Activated naive CD8-positive, alpha-beta T cell treated with anti-CD3 and anti-CD28 coated beads, Interleukin-2, amount 10 ng/mL, durations not matched to agents 7 days and 5 days (primary cell): Measurements from ENCODE around the gene PCDHA10. TPM values are rescaled to one million over a fixed set of nuclear protein-coding genes. Genes with fewer than 3 reads are reported as not detected.

Source experiments
- ATAC-seq: fragments of 150-1000 bp; cut with Tn5 transposase; one replicate; pipeline ENCODE4 v1.10.0; 2021; ENCODE audit warnings: low read depth, moderate library complexity
- POLR2A ChIA-PET: fragments of 350-600 bp; sonication (Branson Sonifier 250); formaldehyde crosslinking; loops from one replicate; lab custom pipeline; 2021; ENCODE audit warnings: antibody characterized with exemption; lab: Charles Lee
- DNase-seq: peaks from one replicate; pipeline ENCODE4 v3.0.0; 2021
- H3K27ac Mint-ChIP-seq: one replicate; pipeline ENCODE4 v1.8.0; 2022; ENCODE audit warnings: mild to moderate bottlenecking, mixed read lengths
- H3K27me3 Mint-ChIP-seq: one replicate; pipeline ENCODE4 v1.8.0; 2022; ENCODE audit warnings: mild to moderate bottlenecking, moderate library complexity, mixed read lengths
- H3K36me3 Mint-ChIP-seq: one replicate; pipeline ENCODE4 v1.8.0; 2021; ENCODE audit warnings: mild to moderate bottlenecking, mixed read lengths
- H3K4me1 Mint-ChIP-seq: one replicate; pipeline ENCODE4 v1.8.0; 2021; ENCODE audit warnings: mixed read lengths
- H3K4me3 Mint-ChIP-seq: one replicate; pipeline ENCODE4 v1.8.0; 2022; ENCODE audit warnings: mild to moderate bottlenecking, moderate library complexity, mixed read lengths
- H3K9me3 Mint-ChIP-seq: one replicate; pipeline ENCODE4 v1.8.0; 2021; ENCODE audit warnings: mixed read lengths
- total RNA-seq, 2 experiments: library from RNA; stranded (reverse); gene quantifications; one replicate each; pipeline ENCODE4 v1.2.3, GENCODE V29; 2021

The PCDHA10 gene
- total RNA-seq, 2 experiments from 2014 or later, result not detected

DNA sequence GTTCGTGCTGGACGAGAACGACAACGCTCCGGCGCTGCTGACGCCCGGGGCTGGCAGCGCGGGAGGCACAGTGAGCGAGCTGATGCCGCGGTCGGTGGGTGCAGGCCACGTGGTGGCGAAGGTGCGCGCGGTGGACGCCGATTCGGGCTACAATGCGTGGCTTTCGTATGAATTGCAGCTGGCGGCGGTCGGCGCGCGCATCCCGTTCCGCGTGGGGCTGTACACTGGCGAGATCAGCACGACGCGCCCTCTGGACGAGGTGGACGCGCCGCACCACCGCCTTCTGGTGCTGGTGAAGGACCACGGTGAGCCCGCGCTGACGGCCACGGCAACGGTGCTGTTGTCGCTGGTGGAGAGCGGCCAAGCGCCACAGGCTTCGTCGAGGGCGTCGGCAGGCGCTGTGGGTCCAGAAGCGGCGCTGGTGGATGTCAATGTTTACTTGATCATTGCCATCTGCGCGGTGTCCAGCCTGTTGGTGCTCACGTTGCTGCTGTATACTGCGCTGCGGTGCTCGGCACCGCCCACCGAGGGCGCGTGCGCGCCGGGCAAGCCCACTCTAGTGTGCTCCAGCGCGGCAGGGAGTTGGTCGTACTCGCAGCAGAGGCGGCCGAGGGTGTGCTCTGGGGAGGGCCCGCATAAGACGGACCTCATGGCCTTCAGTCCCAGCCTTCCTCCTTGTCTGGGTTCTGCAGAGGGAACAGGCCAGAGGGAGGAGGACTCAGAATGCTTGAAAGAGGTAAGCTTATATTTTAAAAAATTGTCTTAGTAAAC lies 28.4 kb downstream of the PCDHA10 start:
- Mint-ChIP-seq H3K4me1 (peaks cover 2% of the 10 kb centered on the region), H3K4me3 (no peak overlapping the region), H3K36me3 (no peaks in the 10 kb centered on the region)

DNA sequence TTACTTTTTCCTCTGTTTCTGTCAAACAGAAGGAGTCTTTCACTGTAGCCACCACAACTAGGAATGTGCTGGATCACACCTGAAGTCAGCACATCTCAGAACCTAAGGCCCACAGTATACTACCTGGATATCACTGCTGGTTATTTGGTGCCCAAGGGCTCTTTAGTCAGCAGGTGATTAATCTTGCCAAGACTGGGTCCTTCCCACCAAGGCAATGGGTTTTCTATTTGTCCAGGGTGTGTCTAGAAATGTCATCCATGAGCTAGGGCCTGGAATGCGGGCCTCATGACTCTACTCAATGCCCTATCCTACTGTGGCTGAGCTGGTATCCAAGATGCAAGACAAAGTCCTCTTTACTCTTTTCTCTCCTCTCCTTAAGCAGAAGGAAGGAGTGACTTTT lies 60.6 kb downstream of the PCDHA10 start:
- ATAC-seq, result no peak
- Mint-ChIP-seq H3K27ac (no peak overlapping the region), H3K9me3 (peaks cover 2% of the 10 kb centered on the region), H3K36me3 (no peaks in the 10 kb centered on the region), H3K4me3 (no peak overlapping the region), H3K27me3 (no peaks in the 10 kb centered on the region), H3K4me1 (no peaks in the 10 kb centered on the region)
- DNase-seq, result no peak
- POLR2A ChIA-PET, result no interaction called here

More for the DNA sequence above, 28.4 kb downstream of the PCDHA10 start:
- Mint-ChIP-seq H3K27me3 (peaks cover 2% of the 10 kb centered on the region), H3K9me3 (peaks cover 14% of the 10 kb centered on the region), H3K27ac (no peak overlapping the region)
- ATAC-seq (no peak), DNase-seq (no peak)
- POLR2A ChIA-PET, result no interaction called here

Other genes with a start within 250 kb of the PCDHA10 start
- gene CD14, start 222.7 kb upstream of the PCDHA10 start, total RNA-seq, result 1 to 10 TPM; 3.5 to 4.1 TPM
- gene TMCO6, start 216.4 kb upstream of the PCDHA10 start, total RNA-seq, result 10 to 100 TPM; 39.2 to 43.7 TPM
- gene NDUFA2, start 208.3 kb upstream of the PCDHA10 start, total RNA-seq, result 10 to 100 TPM; 65.9 to 66.6 TPM
- gene IK, start 208.1 kb upstream of the PCDHA10 start, total RNA-seq, result 100 to 1,000 TPM; 135 to 140 TPM
- gene WDR55, start 191.0 kb upstream of the PCDHA10 start, total RNA-seq, result 10 to 100 TPM; 41.8 to 45.4 TPM
- 1 to 10 TPM; 3.1 to 3.4 TPM for gene DND1, start 182.3 kb upstream of the PCDHA10 start, total RNA-seq
- gene HARS1, start 164.5 kb upstream of the PCDHA10 start, total RNA-seq, result 10 to 100 TPM; 77.3 to 81.5 TPM
- 10 to 100 TPM; 38.7 to 41.7 TPM for gene HARS2, start 164.4 kb upstream of the PCDHA10 start, total RNA-seq
- 10 to 100 TPM; 54.7 to 57.8 TPM for gene ZMAT2, start 155.4 kb upstream of the PCDHA10 start, total RNA-seq
- not detected for gene PCDHA1, start 69.8 kb upstream of the PCDHA10 start, total RNA-seq
- not detected for gene PCDHA2, start 61.0 kb upstream of the PCDHA10 start, total RNA-seq
- not detected for gene PCDHA3, start 54.8 kb upstream of the PCDHA10 start, total RNA-seq
- not detected for gene PCDHA4, start 48.8 kb upstream of the PCDHA10 start, total RNA-seq
- gene PCDHA5, start 34.3 kb upstream of the PCDHA10 start, total RNA-seq, result not detected
- gene PCDHA6, start 27.9 kb upstream of the PCDHA10 start, total RNA-seq, result not detected
- gene PCDHA7, start 21.6 kb upstream of the PCDHA10 start, total RNA-seq, result not detected
- not detected for gene PCDHA8, start 14.7 kb upstream of the PCDHA10 start, total RNA-seq
- gene PCDHA9, start 7.5 kb upstream of the PCDHA10 start, total RNA-seq, result not detected
- gene PCDHA11, start 13.1 kb downstream of the PCDHA10 start, total RNA-seq, result not detected
- not detected for gene PCDHA12, start 19.4 kb downstream of the PCDHA10 start, total RNA-seq
- not detected for gene PCDHA13, start 26.2 kb downstream of the PCDHA10 start, total RNA-seq
- not detected for gene PCDHAC1, start 70.4 kb downstream of the PCDHA10 start, total RNA-seq
- gene PCDHAC2, start 110.6 kb downstream of the PCDHA10 start, total RNA-seq, result not detected
- gene PCDHB1, start 195.5 kb downstream of the PCDHA10 start, total RNA-seq, result not detected
- not detected for gene PCDHB2, start 238.7 kb downstream of the PCDHA10 start, total RNA-seq
- not detected for gene PCDHB3, start 244.6 kb downstream of the PCDHA10 start, total RNA-seq